Sciatic nerve (tissue), 2 donors: ENCODE data around the gene GJD3. TPM values are rescaled to one million over a fixed set of nuclear protein-coding genes. Genes with fewer than 3 reads are reported as not detected.

ENCODE experiments used
- ATAC-seq: fragments of 200-7000 bp; cut with Tn5 transposase; one replicate; pipeline ENCODE4 v1.9.1; 2020; ENCODE audit warnings: mild to moderate bottlenecking, moderate library complexity
- DNase-seq: peaks from one replicate; pipeline ENCODE4 v3.0.0-alpha.2; 2020; ENCODE audit warnings: low spot score
- intact Hi-C: fragments of 100-400 bp; cut with DNase I; formaldehyde crosslinking; loops from one replicate; pipeline ENCODE4 v1.14.2; 2022
- total RNA-seq: library from RNA; stranded (reverse); fragmentation: NEBNext Ultra II Directional; extraction: Animal tissue kit (Norgen Biotek cat#: 25700); gene quantifications from one replicate; pipeline ENCODE4 v1.2.1, GENCODE V29; 2021
- donor health status: DM: no; HTN: no; CAD: no.
- donor health status: DM: no; HTN: no; CAD: no.

Gene GJD3
- total RNA-seq, 1 donor from 2014 or later = not detected

- ATAC-seq (no peak), DNase-seq (no peak)
- intact Hi-C loops = no loop called here
These were observed 36.2 kb downstream of the GJD3 start for GRCh38 chr17:40328386-40328766.

- no peak for DNase-seq
- ATAC-seq = no peak
- intact Hi-C loops = no loop called here
These were observed 36.7 kb downstream of the GJD3 start for GRCh38 chr17:40327735-40328385.

GRCh38 chr17:40327244-40327729, 37.2 kb downstream of the GJD3 start:
- ATAC-seq (no peak), DNase-seq (no peak)
- intact Hi-C loops = no loop called here

GRCh38 chr17:40326832-40327199, 37.7 kb downstream of the GJD3 start:
- intact Hi-C loops = no loop called here
- no peak for DNase-seq
- peak; percentile 50 for ATAC-seq

GRCh38 chr17:40326014-40326831, 38.3 kb downstream of the GJD3 start:
- no peak for DNase-seq
- intact Hi-C loops = no loop called here
- ATAC-seq = no peak

- intact Hi-C loops = no loop called here
- no peak for DNase-seq
- no peak for ATAC-seq
These were observed 39.2 kb downstream of the GJD3 start for GRCh38 chr17:40325156-40326013.

- no peak for ATAC-seq
- intact Hi-C loops = no loop called here
- no peak for DNase-seq
These were observed 40.9 kb downstream of the GJD3 start for GRCh38 chr17:40323391-40324381.

- ATAC-seq = peak; percentile 34
- intact Hi-C loops = no loop called here
- no peak for DNase-seq
These were observed 41.9 kb downstream of the GJD3 start for GRCh38 chr17:40322358-40323315.

GRCh38 chr17:40321961-40322357, 42.6 kb downstream of the GJD3 start:
- no peak for DNase-seq
- intact Hi-C loops = no loop called here
- no peak for ATAC-seq

- ATAC-seq = no peak
- DNase-seq = no peak
- intact Hi-C loops = no loop called here
These were observed 43.0 kb downstream of the GJD3 start for GRCh38 chr17:40321524-40321929.

- ATAC-seq (peak; percentile 44), DNase-seq (peak; percentile 85)
- intact Hi-C loops = no loop called here
These were observed 43.6 kb downstream of the GJD3 start for GRCh38 chr17:40320756-40321523.

GRCh38 chr17:40319651-40320540, 44.6 kb downstream of the GJD3 start:
- ATAC-seq (no peak), DNase-seq (no peak)
- intact Hi-C loops = no loop called here

GRCh38 chr17:40318830-40319391, 45.6 kb downstream of the GJD3 start:
- intact Hi-C loops = no loop called here

GRCh38 chr17:40317880-40318829, 46.4 kb downstream of the GJD3 start:
- intact Hi-C loops = no loop called here
- DNase-seq (peak; percentile 96), ATAC-seq (peak; percentile 94)

More at GRCh38 chr17:40318830-40319391, 45.6 kb downstream of the GJD3 start:
- DNase-seq = no peak
- no peak for ATAC-seq
